Panc1 (cell line): ENCODE results near the gene PXT1. TPM values are rescaled to one million over a fixed set of nuclear protein-coding genes. Genes with fewer than 3 reads are reported as not detected.

Source experiments
- ATAC-seq: fragments of 200-7000 bp; cut with Tn5 transposase; 2 replicates; pipeline ENCODE4 v1.9.1; 2020; ENCODE audit warnings: mild to moderate bottlenecking, moderate library complexity
- BruUV-seq: library from RNA; stranded (reverse); fragments of 400-500 nt; replicated peaks from 2 replicates; lab custom pipeline; 2021; lab: Mats Ljungman, UMichigan
- CTCF ChIA-PET: fragments of 300-600 bp; sonication (Branson Sonifier 250); formaldehyde crosslinking; loops from one replicate; lab custom pipeline; 2022; ENCODE audit warnings: antibody characterized with exemption; lab: Charles Lee
- POLR2A ChIA-PET: fragments of 300-600 bp; sonication (Branson Sonifier 250); formaldehyde crosslinking; loops from one replicate; lab custom pipeline; 2022; ENCODE audit warnings: antibody characterized with exemption; lab: Charles Lee
- DNase-seq: peaks from one replicate; pipeline ENCODE4 v3.0.0-alpha.2; 2010; ENCODE audit warnings: low read depth, low spot score
- H3K27ac ChIP-seq: 2 replicates; pipeline ENCODE4 v1.5.1; 2011; ENCODE audit warnings: mild to moderate bottlenecking, low read length, inconsistent platforms
- H3K27me3 ChIP-seq: fragments of 200-500 bp; sonication (Bioruptor generic); 2 replicates; pipeline ENCODE4 v1.6.0; 2014; ENCODE audit warnings: low read length, inconsistent platforms; ENCODE audit not compliant: control insufficient read depth, insufficient read depth
- H3K36me3 ChIP-seq: fragments of 200-500 bp; sonication (Bioruptor generic); 2 replicates; pipeline ENCODE4 v1.5.1; 2014; ENCODE audit warnings: inconsistent platforms, mild to moderate bottlenecking, low read length, moderate library complexity; ENCODE audit not compliant: control insufficient read depth, insufficient read depth
- H3K4me1 ChIP-seq: 2 replicates; pipeline ENCODE4 v1.5.1; 2011; ENCODE audit warnings: inconsistent platforms, mild to moderate bottlenecking, low read length, moderate library complexity; ENCODE audit not compliant: control insufficient read depth, insufficient read depth
- H3K4me3 ChIP-seq, 2 experiments: 2 replicates each; pipeline ENCODE4 v1.5.1; 2011 to 2012; ENCODE audit warnings: low read depth in 2 of 2, low read length in 2 of 2, mild to moderate bottlenecking in 2 of 2, inconsistent platforms in 1 of 2, moderate library complexity in 1 of 2
- H3K9me3 ChIP-seq: fragments of 200-500 bp; sonication (Bioruptor generic); 2 replicates; pipeline ENCODE4 v1.5.1; 2014; ENCODE audit warnings: low read depth, mild to moderate bottlenecking, inconsistent platforms, low read length, moderate library complexity; ENCODE audit not compliant: control insufficient read depth, insufficient read depth
- CTCF ChIP-seq: fragments of 450-650 bp; IDR thresholded peaks from 2 replicates; pipeline ENCODE4 v1.5.1; 2017; ENCODE audit warnings: mild to moderate bottlenecking
- POLR2AphosphoS5 ChIP-seq: IDR thresholded peaks from 2 replicates; pipeline ENCODE4 v1.6.1; 2012; ENCODE audit warnings: mild to moderate bottlenecking, low read depth, low read length, moderate library complexity
- REST ChIP-seq, 2 experiments: IDR thresholded peaks; 2 replicates each; pipeline ENCODE4 v1.6.1; 2011 to 2012; ENCODE audit warnings: low read depth in 2 of 2, control low read depth in 1 of 2, low read length in 1 of 2, mild to moderate bottlenecking in 1 of 2, moderate library complexity in 1 of 2; ENCODE audit not compliant: insufficient read depth in 1 of 2
- SIN3A ChIP-seq: IDR thresholded peaks from 2 replicates; pipeline ENCODE4 v1.6.1; 2012; ENCODE audit warnings: low read depth, mild to moderate bottlenecking, low read length, moderate library complexity, borderline replicate concordance; ENCODE audit not compliant: insufficient read depth
- TCF7L2 ChIP-seq: IDR thresholded peaks from 2 replicates; pipeline ENCODE4 v1.6.1; 2011; ENCODE audit warnings: mild to moderate bottlenecking, low read depth, low read length, inconsistent platforms
- in situ Hi-C: cut with HindIII; loops from 2 replicates; pipeline ENCODE4 v1.10.0; 2016; ENCODE audit warnings: low sequenced_read_pairs, low pct_unique_long_range_greater_than_20kb
- intact Hi-C: fragments of 100-400 bp; cut with micrococcal nuclease; formaldehyde crosslinking; loops from one replicate; pipeline ENCODE4 v1.10.0; 2022; ENCODE audit not compliant: unreplicated experiment
- total RNA-seq: library from RNA; stranded (reverse); gene quantifications from one replicate; pipeline ENCODE4 v1.2.1, GENCODE V29; 2021; ENCODE audit not compliant: unreplicated experiment

The PXT1 gene
- total RNA-seq, 1 experiment from 2014 or later, result not detected

GRCh38 chr6:36353411-36353915, 89.2 kb downstream of the PXT1 start:
- POLR2A ChIA-PET, result interaction anchor here (0.6 kb wide), 1 partner anchor 154 kb away, joined by 3 read pairs; no protein-coding TSS in a partner anchor
- in situ Hi-C loops, result no loop called here

GRCh38 chr6:36352477-36353157, 90.0 kb downstream of the PXT1 start:
- Histone ChIP-seq H3K27me3 (no peaks in the 10 kb centered on the region; the same call in 1 of the 2 replicates), H3K9me3 (no peaks in the 10 kb centered on the region), H3K4me3 (no peak overlapping the region), H3K36me3 (no peaks in the 10 kb centered on the region), H3K27ac (no peak overlapping the region), H3K4me1 (no peaks in the 10 kb centered on the region)
- no peak for DNase-seq
- ChIA-PET CTCF (no interaction called here), POLR2A (no interaction called here)
- TF ChIP-seq SIN3A, result no peak
- TF ChIP-seq TCF7L2, result no peak
- no peak for TF ChIP-seq CTCF
- TF ChIP-seq POLR2AphosphoS5, result no peak
- no peak for TF ChIP-seq REST (IDR thresholded peaks at IDR 0.05; ENCODE audit: insufficient read depth in 1 of 2, low read depth in 2 of 2, low read length in 1 of 2)
- in situ Hi-C loops, result no loop called here
- intact Hi-C loops, result no loop called here
- no TSS peak for BruUV-seq
- ATAC-seq, result no peak

More at GRCh38 chr6:36353411-36353915, 89.2 kb downstream of the PXT1 start:
- H3K4me1 ChIP-seq, result no peaks in the 10 kb centered on the region
- intact Hi-C loops, result no loop called here
- DNase-seq (no peak), ATAC-seq (no peak)
- no TSS peak for BruUV-seq
- H3K4me3 ChIP-seq, result no peak overlapping the region
- CTCF ChIA-PET, result no interaction called here
- no peak for TF ChIP-seq CTCF
- TF ChIP-seq SIN3A, result no peak
- TF ChIP-seq POLR2AphosphoS5, result no peak
- TF ChIP-seq REST (IDR thresholded peaks at IDR 0.05; ENCODE audit: insufficient read depth in 1 of 2, low read depth in 2 of 2, low read length in 1 of 2), result no peak
- no peak for TF ChIP-seq TCF7L2
- no peak overlapping the region for H3K27ac ChIP-seq
- H3K27me3 ChIP-seq, result no peaks in the 10 kb centered on the region; the same call in 1 of the 2 replicates
- H3K9me3 ChIP-seq, result no peaks in the 10 kb centered on the region
- H3K36me3 ChIP-seq, result no peaks in the 10 kb centered on the region
